WI38 (cell line): ENCODE data around the gene CAMKK2.
"Not testable (repeated sequence)": the region's sequence is repeated elsewhere in the genome, so short reads cannot be mapped to it uniquely, and the experiment has no call there.

Experiments used
- H3K4me3 ChIP-seq: 2 replicates; pipeline ENCODE4 v1.5.1; 2011; ENCODE audit warnings: low read depth, mild to moderate bottlenecking, control low read depth, low read length
- CTCF ChIP-seq: IDR thresholded peaks from 2 replicates; pipeline ENCODE4 v1.5.1; 2012; ENCODE audit warnings: low read depth, mild to moderate bottlenecking, control low read depth, low read length

Gene CAMKK2

GRCh38 chr12:121232977-121233627 is 63.4 kb downstream of the CAMKK2 start:
- no peak for TF ChIP-seq CTCF
- no peak overlapping the region for H3K4me3 ChIP-seq

- TF ChIP-seq CTCF, result no peak
- H3K4me3 ChIP-seq, result no peak overlapping the region
These were observed 64.3 kb downstream of the CAMKK2 start for GRCh38 chr12:121232163-121232562.

GRCh38 chr12:121230538-121230907 is 66.0 kb downstream of the CAMKK2 start:
- TF ChIP-seq CTCF, result no peak
- H3K4me3 ChIP-seq, result no peak overlapping the region

GRCh38 chr12:121229826-121230537 is 66.5 kb downstream of the CAMKK2 start:
- TF ChIP-seq CTCF, result peak; percentile 82

GRCh38 chr12:121228919-121229665 is 67.4 kb downstream of the CAMKK2 start:
- no peak overlapping the region for H3K4me3 ChIP-seq
- no peak for TF ChIP-seq CTCF

More at GRCh38 chr12:121229826-121230537, 66.5 kb downstream of the CAMKK2 start:
- H3K4me3 ChIP-seq, result not testable (repeated sequence)

GRCh38 chr12:121227294-121227693 is 69.2 kb downstream of the CAMKK2 start:
- no peak overlapping the region for H3K4me3 ChIP-seq

GRCh38 chr12:121226871-121227270 is 69.6 kb downstream of the CAMKK2 start:
- H3K4me3 ChIP-seq, result not testable (repeated sequence)

More at GRCh38 chr12:121227294-121227693, 69.2 kb downstream of the CAMKK2 start:
- TF ChIP-seq CTCF, result no peak
